ENCODE data around the gene SETD6.
"Not testable (repeated sequence)": the region's sequence is repeated elsewhere in the genome, so short reads cannot be mapped to it uniquely, and the experiment has no call there.

The SETD6 gene

GRCh38 chr16:58535100-58535499 lies 19.8 kb downstream of the SETD6 start:
- in situ Hi-C loops (cut with MboI; ENCODE audit: low sequenced_read_pairs): no loop called here

GRCh38 chr16:58536278-58536677 lies 21.0 kb downstream of the SETD6 start:
- in situ Hi-C loops (cut with MboI; ENCODE audit: low sequenced_read_pairs): no loop called here

GRCh38 chr16:58537124-58537906 lies 22.0 kb downstream of the SETD6 start:
- in situ Hi-C loops (cut with MboI; ENCODE audit: low sequenced_read_pairs): no loop called here

GRCh38 chr16:58541711-58542110 lies 26.4 kb downstream of the SETD6 start:
- in situ Hi-C loops (cut with MboI; ENCODE audit: low sequenced_read_pairs): no loop called here

GRCh38 chr16:58542291-58542690 lies 27.0 kb downstream of the SETD6 start:
- in situ Hi-C loops (cut with MboI; ENCODE audit: low sequenced_read_pairs): no loop called here

GRCh38 chr16:58543685-58544084 lies 28.4 kb downstream of the SETD6 start:
- in situ Hi-C loops (cut with MboI; ENCODE audit: low sequenced_read_pairs): no loop called here

- in situ Hi-C loops (cut with MboI; ENCODE audit: low sequenced_read_pairs): no loop called here
These were observed 33.1 kb downstream of the SETD6 start for GRCh38 chr16:58548378-58548777.

- in situ Hi-C loops (cut with MboI; ENCODE audit: low sequenced_read_pairs): no loop called here
These were observed 36.2 kb downstream of the SETD6 start for GRCh38 chr16:58551496-58551895.

GRCh38 chr16:58556678-58557077 lies 41.4 kb downstream of the SETD6 start:
- in situ Hi-C loops (cut with MboI; ENCODE audit: low sequenced_read_pairs): no loop called here

GRCh38 chr16:58563235-58563634 lies 47.9 kb downstream of the SETD6 start:
- in situ Hi-C loops (cut with MboI; ENCODE audit: low sequenced_read_pairs): no loop called here

GRCh38 chr16:58563775-58564174 lies 48.5 kb downstream of the SETD6 start:
- in situ Hi-C loops (cut with MboI; ENCODE audit: low sequenced_read_pairs): no loop called here

GRCh38 chr16:58565697-58566096 lies 50.4 kb downstream of the SETD6 start:
- in situ Hi-C loops (cut with MboI; ENCODE audit: low sequenced_read_pairs): not testable (repeated sequence)
